Ectodermal cell (in vitro differentiated cells): Measurements from ENCODE around the gene SULT1C3.

Experiments used
- H3K27ac ChIP-seq: 2 replicates; pipeline ENCODE4 v1.7.0; 2013; ENCODE audit warnings: mild to moderate bottlenecking, low read depth, low read length; ENCODE audit not compliant: insufficient read depth, poor library complexity, severe bottlenecking
- H3K27me3 ChIP-seq: 2 replicates; pipeline ENCODE4 v1.7.0; 2013; ENCODE audit warnings: mild to moderate bottlenecking, low read length; ENCODE audit not compliant: insufficient read depth, control insufficient read depth, poor library complexity, severe bottlenecking
- H3K36me3 ChIP-seq: one replicate; pipeline ENCODE4 v1.7.0; 2013; ENCODE audit warnings: low read length; ENCODE audit not compliant: control insufficient read depth, insufficient read depth
- H3K4me1 ChIP-seq: one replicate; pipeline ENCODE4 v1.7.0; 2013; ENCODE audit warnings: low read length; ENCODE audit not compliant: control insufficient read depth, insufficient read depth
- H3K4me3 ChIP-seq: 2 replicates; pipeline ENCODE4 v1.7.0; 2013; ENCODE audit warnings: low read depth, low read length, control low read depth; ENCODE audit not compliant: insufficient read depth
- H3K9me3 ChIP-seq: 2 replicates; pipeline ENCODE4 v1.7.0; 2013; ENCODE audit warnings: mild to moderate bottlenecking, low read length, moderate library complexity; ENCODE audit not compliant: control insufficient read depth
- WGBS, 2 experiments: methylation state at CpG; one replicate each; pipeline ENCODE4 v1.1.7; 2013; ENCODE audit warnings: missing lambda C conversion rate in 2 of 2; 5-methylcytosine and 5-hydroxymethylcytosine counted together

SULT1C3 gene

GRCh38 chr2:108220942-108221541, 18.7 kb upstream of the SULT1C3 start:
- Histone ChIP-seq H3K27me3 (no peaks in the 10 kb centered on the region), H3K4me1 (no peaks in the 10 kb centered on the region), H3K4me3 (no peak overlapping the region), H3K36me3 (no peaks in the 10 kb centered on the region), H3K27ac (no peak overlapping the region), H3K9me3 (no peaks in the 10 kb centered on the region)
- 88 to 92% methylated on average over 4 of the region's 4 CpGs for WGBS, 2 experiments

GRCh38 chr2:108222261-108222660, 17.5 kb upstream of the SULT1C3 start:
- no peaks in the 10 kb centered on the region for H3K36me3 ChIP-seq
- H3K4me1 ChIP-seq = no peaks in the 10 kb centered on the region
- no peak overlapping the region for H3K4me3 ChIP-seq
- 91 to 92% methylated on average over 3 of the region's 3 CpGs for WGBS, 2 experiments
- no peak overlapping the region for H3K27ac ChIP-seq
- H3K27me3 ChIP-seq = no peaks in the 10 kb centered on the region
- no peaks in the 10 kb centered on the region for H3K9me3 ChIP-seq

GRCh38 chr2:108223573-108223972, 16.2 kb upstream of the SULT1C3 start:
- Histone ChIP-seq H3K36me3 (no peaks in the 10 kb centered on the region), H3K27me3 (no peaks in the 10 kb centered on the region), H3K4me3 (no peak overlapping the region), H3K9me3 (no peaks in the 10 kb centered on the region), H3K4me1 (no peaks in the 10 kb centered on the region), H3K27ac (no peak overlapping the region)
- 84 to 93% methylated on average over 4 of the region's 4 CpGs for WGBS, 2 experiments

GRCh38 chr2:108224022-108224421, 15.7 kb upstream of the SULT1C3 start:
- no peaks in the 10 kb centered on the region for H3K9me3 ChIP-seq
- H3K27me3 ChIP-seq = no peaks in the 10 kb centered on the region
- H3K4me3 ChIP-seq = no peak overlapping the region
- no peaks in the 10 kb centered on the region for H3K36me3 ChIP-seq
- H3K27ac ChIP-seq = no peak overlapping the region
- 95 to 100% methylated on average over 1 of the region's 1 CpG for WGBS, 2 experiments
- no peaks in the 10 kb centered on the region for H3K4me1 ChIP-seq

GRCh38 chr2:108226564-108226963, 13.2 kb upstream of the SULT1C3 start:
- no peaks in the 10 kb centered on the region for H3K36me3 ChIP-seq
- no peaks in the 10 kb centered on the region for H3K27me3 ChIP-seq
- H3K27ac ChIP-seq = no peak overlapping the region
- WGBS, 2 experiments = 85 to 88% methylated on average over 2 of the region's 2 CpGs
- no peaks in the 10 kb centered on the region for H3K9me3 ChIP-seq
- H3K4me3 ChIP-seq = no peak overlapping the region
- no peaks in the 10 kb centered on the region for H3K4me1 ChIP-seq

DNA sequence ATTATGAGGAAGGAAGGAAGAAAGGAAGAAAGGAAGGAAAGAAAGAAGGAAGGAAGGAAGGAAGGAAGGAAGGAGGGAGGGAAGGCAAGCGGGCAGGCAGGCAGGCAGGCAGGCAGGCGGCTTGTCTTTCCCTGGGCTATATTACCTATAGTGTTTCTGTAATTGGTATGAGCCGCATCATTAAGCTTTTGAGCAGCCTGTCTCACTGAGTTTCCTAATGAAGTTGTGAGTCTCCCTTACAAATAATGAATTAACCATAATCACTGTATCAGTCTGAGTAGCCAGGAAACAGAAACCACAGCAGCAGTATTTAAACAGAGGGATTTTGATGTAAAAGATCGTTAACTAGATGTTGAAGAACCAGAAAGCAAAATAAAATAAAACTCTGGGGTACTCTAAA, 11.8 kb upstream of the SULT1C3 start:
- H3K4me3 ChIP-seq = no peak overlapping the region
- WGBS, 2 experiments = 87 to 92% methylated on average over 3 to 4 of the region's 4 CpGs
- H3K27ac ChIP-seq = no peak overlapping the region
- H3K27me3 ChIP-seq = no peaks in the 10 kb centered on the region
- no peaks in the 10 kb centered on the region for H3K36me3 ChIP-seq
- no peaks in the 10 kb centered on the region for H3K9me3 ChIP-seq
- no peaks in the 10 kb centered on the region for H3K4me1 ChIP-seq

DNA sequence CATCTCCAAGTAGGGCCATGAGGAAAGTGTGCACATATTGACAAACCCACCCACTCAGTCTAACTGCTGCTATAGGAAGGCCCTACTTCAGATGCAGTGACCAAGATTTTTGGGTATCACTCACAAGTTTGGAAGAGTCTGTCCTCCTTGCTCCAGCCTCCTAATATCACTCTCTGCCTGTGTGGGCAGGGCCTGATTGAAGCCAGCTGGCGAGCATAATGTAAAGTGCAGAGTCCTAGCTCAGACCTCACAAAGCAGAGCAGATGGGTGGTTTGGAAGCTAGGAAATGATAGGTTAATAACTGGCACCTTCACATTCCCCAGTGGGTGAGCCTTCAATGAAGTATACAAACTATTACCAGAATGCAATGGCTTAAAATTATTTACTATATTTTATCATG, 11.2 kb upstream of the SULT1C3 start:
- H3K27ac ChIP-seq = no peak overlapping the region
- no peaks in the 10 kb centered on the region for H3K36me3 ChIP-seq
- no peak overlapping the region for H3K4me3 ChIP-seq
- no peaks in the 10 kb centered on the region for H3K4me1 ChIP-seq
- H3K27me3 ChIP-seq = no peaks in the 10 kb centered on the region
- WGBS, 2 experiments = 80 to 94% methylated on average over 1 of the region's 1 CpG
- H3K9me3 ChIP-seq = no peaks in the 10 kb centered on the region

- H3K4me1 ChIP-seq = no peaks in the 10 kb centered on the region
- no peaks in the 10 kb centered on the region for H3K9me3 ChIP-seq
- WGBS, 2 experiments = 86 to 92% methylated on average over 2 of the region's 2 CpGs
- H3K27ac ChIP-seq = no peak overlapping the region
- no peaks in the 10 kb centered on the region for H3K27me3 ChIP-seq
- H3K36me3 ChIP-seq = no peaks in the 10 kb centered on the region
- no peak overlapping the region for H3K4me3 ChIP-seq
These were observed 9.9 kb upstream of the SULT1C3 start for GRCh38 chr2:108229875-108230274.

- Histone ChIP-seq H3K27me3 (no peaks in the 10 kb centered on the region), H3K27ac (no peak overlapping the region)
- 96% methylated on average over 4 of the region's 4 CpGs for WGBS, 2 experiments
These were observed 4.2 kb upstream of the SULT1C3 start for GRCh38 chr2:108235577-108235976.

DNA sequence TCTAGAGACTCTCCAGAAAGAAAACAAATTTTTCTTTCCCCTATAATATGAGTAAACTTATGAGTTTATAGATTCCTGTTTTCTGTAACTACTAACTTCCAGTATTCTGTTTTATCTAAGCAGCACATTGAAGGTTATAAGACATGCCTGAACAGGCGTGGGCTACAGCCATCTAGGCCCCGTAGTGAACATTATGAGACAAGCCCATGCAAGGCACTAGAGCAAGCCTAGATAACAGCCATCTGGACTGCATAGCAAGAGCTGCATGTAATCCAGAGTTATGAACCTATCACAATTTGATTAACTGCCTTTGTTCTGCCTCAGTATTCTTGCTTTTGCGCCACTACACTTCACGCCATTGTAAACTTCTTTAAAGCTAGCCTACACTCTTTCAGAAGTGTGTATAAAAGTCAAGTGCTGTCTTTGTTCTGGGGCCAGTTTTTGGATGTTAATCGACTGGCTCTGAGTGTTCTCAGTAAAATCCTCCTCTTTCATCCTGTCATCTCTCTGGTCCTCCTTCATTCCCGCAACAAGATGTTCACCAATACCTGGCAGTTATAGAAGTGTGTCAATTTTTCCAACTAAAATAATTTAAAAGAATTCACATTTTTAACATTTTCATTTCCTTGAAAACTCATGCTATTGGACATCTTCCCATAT, 3.0 kb upstream of the SULT1C3 start:
- 94% methylated on average over 5 to 6 of the region's 6 CpGs for WGBS, 2 experiments
- Histone ChIP-seq H3K9me3 (peaks cover 2% of the 10 kb centered on the region), H3K36me3 (no peaks in the 10 kb centered on the region), H3K4me3 (no peak overlapping the region), H3K27me3 (no peaks in the 10 kb centered on the region), H3K27ac (no peak overlapping the region), H3K4me1 (no peaks in the 10 kb centered on the region)

More at GRCh38 chr2:108235577-108235976, 4.2 kb upstream of the SULT1C3 start:
- Histone ChIP-seq H3K9me3 (peaks cover under 1% of the 10 kb centered on the region), H3K4me3 (no peak overlapping the region), H3K4me1 (no peaks in the 10 kb centered on the region), H3K36me3 (no peaks in the 10 kb centered on the region)
